ENCODE data around the gene OR2J2. TPM values are rescaled to one million over a fixed set of nuclear protein-coding genes. Genes with fewer than 3 reads are reported as not detected.
"Not testable (repeated sequence)": the region's sequence is repeated elsewhere in the genome, so short reads cannot be mapped to it uniquely, and the experiment has no call there.

Gene OR2J2
- total RNA-seq, 4 donors from 2014 or later = 11.8 TPM; not detected in 3

DNA sequence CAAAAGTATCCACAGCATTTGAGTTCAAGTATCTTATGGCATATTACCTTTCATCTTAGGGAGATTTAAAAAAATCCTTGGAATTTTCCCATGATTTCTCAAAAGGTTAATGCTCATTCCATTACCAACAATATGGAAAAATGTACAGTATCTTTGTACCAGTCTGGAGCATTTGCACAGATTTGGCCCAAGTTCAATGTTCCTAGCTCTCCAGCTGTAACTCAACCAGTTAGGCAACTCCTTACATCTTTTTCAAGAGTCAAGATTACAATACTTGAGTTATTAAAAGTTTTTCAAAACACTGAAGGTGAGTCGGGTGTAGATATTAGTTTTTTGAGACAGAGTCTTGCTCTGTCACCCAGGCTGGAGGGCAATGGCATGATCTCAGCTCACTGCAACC, 1.0 kb downstream of the OR2J2 start:
- H3K9me3 ChIP-seq = no peaks in the 10 kb centered on the region
- intact Hi-C loops (cut with DNase I; ENCODE audit: low total_unique reads) = no loop called here
- no peak for TF ChIP-seq POLR2A (IDR thresholded peaks at IDR 0.05)
- TF ChIP-seq, protein P1, sequence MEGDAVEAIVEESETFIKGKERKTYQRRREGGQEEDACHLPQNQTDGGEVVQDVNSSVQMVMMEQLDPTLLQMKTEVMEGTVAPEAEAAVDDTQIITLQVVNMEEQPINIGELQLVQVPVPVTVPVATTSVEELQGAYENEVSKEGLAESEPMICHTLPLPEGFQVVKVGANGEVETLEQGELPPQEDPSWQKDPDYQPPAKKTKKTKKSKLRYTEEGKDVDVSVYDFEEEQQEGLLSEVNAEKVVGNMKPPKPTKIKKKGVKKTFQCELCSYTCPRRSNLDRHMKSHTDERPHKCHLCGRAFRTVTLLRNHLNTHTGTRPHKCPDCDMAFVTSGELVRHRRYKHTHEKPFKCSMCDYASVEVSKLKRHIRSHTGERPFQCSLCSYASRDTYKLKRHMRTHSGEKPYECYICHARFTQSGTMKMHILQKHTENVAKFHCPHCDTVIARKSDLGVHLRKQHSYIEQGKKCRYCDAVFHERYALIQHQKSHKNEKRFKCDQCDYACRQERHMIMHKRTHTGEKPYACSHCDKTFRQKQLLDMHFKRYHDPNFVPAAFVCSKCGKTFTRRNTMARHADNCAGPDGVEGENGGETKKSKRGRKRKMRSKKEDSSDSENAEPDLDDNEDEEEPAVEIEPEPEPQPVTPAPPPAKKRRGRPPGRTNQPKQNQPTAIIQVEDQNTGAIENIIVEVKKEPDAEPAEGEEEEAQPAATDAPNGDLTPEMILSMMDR (IDR thresholded peaks at IDR 0.05) = no peak

DNA sequence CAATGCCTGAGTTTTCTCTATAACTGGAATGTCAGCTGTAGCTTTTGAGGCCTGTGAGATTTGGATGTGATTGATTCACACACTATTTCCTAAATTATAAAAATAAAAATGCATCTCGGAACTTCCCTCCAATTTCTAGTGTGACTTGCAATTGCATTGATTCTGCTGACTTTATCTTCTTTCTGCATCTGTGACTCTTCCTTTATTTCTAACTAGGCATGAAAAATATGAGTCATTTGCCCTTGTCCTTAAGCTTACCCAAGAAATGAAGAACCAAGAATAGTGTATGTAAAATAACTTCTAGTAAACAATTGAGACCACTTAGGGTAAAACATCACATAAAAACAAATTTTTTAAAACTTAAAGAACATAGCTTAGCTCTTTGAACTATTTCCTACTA, 12.9 kb downstream of the OR2J2 start:
- H3K27me3 ChIP-seq = no peaks in the 10 kb centered on the region
- no peaks in the 10 kb centered on the region for H3K9me3 ChIP-seq
- no peaks in the 10 kb centered on the region for H3K36me3 ChIP-seq
- H3K4me1 ChIP-seq = no peaks in the 10 kb centered on the region
- H3K27ac ChIP-seq = no peak overlapping the region
- no peak for DNase-seq
- intact Hi-C loops (cut with DNase I; ENCODE audit: low total_unique reads) = no loop called here
- H3K4me3 ChIP-seq = no peak overlapping the region
- TF ChIP-seq, protein P1 (IDR thresholded peaks at IDR 0.05) = no peak
- no peak for TF ChIP-seq POLR2A (IDR thresholded peaks at IDR 0.05)

More for the DNA sequence above, 1.0 kb downstream of the OR2J2 start:
- no peak for DNase-seq
- H3K27me3 ChIP-seq = no peaks in the 10 kb centered on the region
- no peak overlapping the region for H3K4me3 ChIP-seq
- no peak overlapping the region for H3K27ac ChIP-seq
- H3K36me3 ChIP-seq = no peaks in the 10 kb centered on the region
- no peaks in the 10 kb centered on the region for H3K4me1 ChIP-seq

DNA sequence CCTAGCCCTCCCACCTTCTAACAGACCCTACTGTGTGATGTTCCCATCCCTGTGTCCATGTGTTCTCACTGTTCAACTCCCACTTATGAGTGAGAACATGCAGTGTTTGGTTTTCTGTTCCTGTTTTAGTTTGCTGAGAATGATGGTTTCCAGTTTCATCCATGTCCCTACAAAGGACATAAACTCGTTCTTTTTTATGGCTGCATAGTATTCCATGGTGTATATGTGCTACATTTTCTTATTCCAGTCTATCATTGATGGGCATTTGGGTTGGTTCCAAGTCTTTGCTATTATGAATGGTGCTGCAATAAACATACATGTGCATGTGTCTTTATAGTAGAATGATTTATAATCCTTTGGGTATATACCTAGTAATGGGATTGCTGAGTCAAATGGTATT, 18.0 kb downstream of the OR2J2 start:
- DNase-seq; H3K36me3 ChIP-seq; H3K27me3 ChIP-seq; H3K9me3 ChIP-seq; H3K4me3 ChIP-seq; intact Hi-C loops (cut with DNase I; ENCODE audit: low total_unique reads); H3K27ac ChIP-seq; H3K4me1 ChIP-seq: not testable (repeated sequence)

DNA sequence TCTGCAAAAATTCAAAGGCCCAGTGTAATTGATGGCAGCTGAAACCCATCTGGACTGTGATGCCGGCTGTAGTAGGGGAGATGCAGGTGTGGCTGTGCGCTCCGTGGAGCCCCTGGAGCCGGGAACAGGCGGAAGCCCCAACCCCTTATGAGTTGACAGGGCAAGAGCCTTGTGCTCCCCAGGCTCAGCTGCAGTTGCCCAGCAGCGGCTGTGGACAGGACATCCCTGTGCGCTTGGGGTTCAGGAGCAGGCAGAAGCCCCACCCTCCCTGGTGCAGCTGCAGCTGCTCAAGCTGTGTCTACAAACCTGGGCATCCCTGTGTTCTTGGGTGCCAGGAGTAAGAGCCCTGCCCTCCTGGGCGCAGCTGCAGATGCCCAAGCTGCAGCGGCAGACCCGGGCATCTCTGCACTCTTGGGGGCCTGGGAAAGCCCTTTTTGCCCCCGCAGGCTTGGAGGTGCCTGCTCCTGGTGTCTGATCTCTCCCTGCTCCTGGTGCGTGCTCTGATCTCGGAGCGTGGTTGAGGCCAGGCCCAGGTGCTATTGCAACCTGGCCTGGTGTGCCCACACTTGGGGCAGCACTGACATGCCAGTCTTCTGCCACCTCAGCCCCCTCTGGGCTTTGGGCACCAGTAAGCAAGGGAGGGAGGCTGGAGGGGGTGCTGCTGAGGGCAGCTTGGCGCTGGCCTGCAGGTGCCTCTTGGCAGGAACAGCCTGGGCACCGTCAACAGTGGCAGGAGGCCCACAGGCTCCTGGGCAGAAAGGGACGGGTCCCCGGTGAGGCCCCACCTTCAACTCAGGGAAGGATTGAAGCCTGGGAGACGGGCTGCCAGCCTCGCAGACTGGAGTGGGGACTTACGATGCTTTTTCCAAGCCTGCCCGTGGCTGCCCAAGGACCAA, 30.3 kb downstream of the OR2J2 start:
- Histone ChIP-seq H3K27me3 (no peaks in the 10 kb centered on the region), H3K4me3 (no peak overlapping the region), H3K9me3 (no peaks in the 10 kb centered on the region), H3K27ac (no peak overlapping the region), H3K4me1 (no peaks in the 10 kb centered on the region), H3K36me3 (no peaks in the 10 kb centered on the region)
- DNase-seq = no peak
- no peak for TF ChIP-seq POLR2A (IDR thresholded peaks at IDR 0.05)
- TF ChIP-seq, protein P1 (IDR thresholded peaks at IDR 0.05) = no peak
- intact Hi-C loops (cut with DNase I; ENCODE audit: low total_unique reads) = no loop called here

DNA sequence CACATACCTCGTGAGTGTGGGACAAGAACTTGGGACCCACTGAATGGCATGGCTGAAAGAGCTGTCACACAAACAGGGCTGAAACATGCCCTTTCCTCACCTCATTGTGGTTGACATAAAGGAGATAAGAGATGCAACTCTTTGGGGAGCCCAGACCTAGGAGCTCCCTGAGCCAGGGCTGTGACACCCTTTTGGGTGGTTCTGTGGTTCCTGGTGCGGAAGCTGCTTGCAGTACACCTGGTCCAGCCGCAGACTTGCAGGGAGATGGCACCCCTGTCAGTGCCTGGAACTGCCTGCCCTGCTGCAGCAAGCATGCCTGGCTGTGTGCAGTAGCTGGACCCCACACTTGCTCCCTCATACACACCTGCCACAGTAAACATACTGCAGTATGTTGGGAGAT, 31.3 kb downstream of the OR2J2 start:
- TF ChIP-seq POLR2A (IDR thresholded peaks at IDR 0.05) = no peak
- TF ChIP-seq, protein P1 (IDR thresholded peaks at IDR 0.05) = no peak
- Histone ChIP-seq H3K4me3 (no peak overlapping the region), H3K4me1 (no peaks in the 10 kb centered on the region), H3K36me3 (no peaks in the 10 kb centered on the region), H3K9me3 (no peaks in the 10 kb centered on the region), H3K27me3 (no peaks in the 10 kb centered on the region), H3K27ac (no peak overlapping the region)
- no peak for DNase-seq
- intact Hi-C loops (cut with DNase I; ENCODE audit: low total_unique reads) = no loop called here

Measured in uterus (tissue), 4 donors.